Progenitor cell of endocrine pancreas (in vitro differentiated cells): ENCODE data around the gene CDS2. TPM values are rescaled to one million over a fixed set of nuclear protein-coding genes. Genes with fewer than 3 reads are reported as not detected.

Source experiments
- DNase-seq: peaks from one replicate; pipeline ENCODE4 v3.0.0; 2021; ENCODE audit warnings: low spot score; ENCODE audit not compliant: unreplicated experiment
- H3K27ac Mint-ChIP-seq: 2 replicates; pipeline ENCODE4 v1.8.0; 2021; ENCODE audit warnings: mild to moderate bottlenecking, moderate library complexity, mixed read lengths
- H3K27me3 Mint-ChIP-seq: 2 replicates; pipeline ENCODE4 v1.8.0; 2021; ENCODE audit warnings: mixed read lengths
- H3K36me3 Mint-ChIP-seq: 2 replicates; pipeline ENCODE4 v1.8.0; 2022; ENCODE audit warnings: mixed read lengths; ENCODE audit not compliant: insufficient read depth
- H3K4me1 Mint-ChIP-seq: 2 replicates; pipeline ENCODE4 v1.8.0; 2021; ENCODE audit warnings: low read depth, mixed read lengths
- H3K4me3 Mint-ChIP-seq: 2 replicates; pipeline ENCODE4 v1.8.0; 2021; ENCODE audit warnings: low read depth, mild to moderate bottlenecking, moderate library complexity, mixed read lengths
- H3K9me3 Mint-ChIP-seq: 2 replicates; pipeline ENCODE4 v1.8.0; 2021; ENCODE audit warnings: low read depth, mixed read lengths
- CTCF ChIP-seq: fragments of 200-600 bp; sonication (generic); IDR thresholded peaks from one replicate; pipeline ENCODE4 v1.5.0; 2021; ENCODE audit warnings: antibody characterized with exemption, mild to moderate bottlenecking; ENCODE audit not compliant: unreplicated experiment
- total RNA-seq: library from RNA; stranded (reverse); gene quantifications from 2 replicates; pipeline ENCODE4 v1.2.1, GENCODE V29; 2021

The CDS2 gene
- total RNA-seq, 1 donor from 2014 or later: 57.5 TPM

- H3K4me3 Mint-ChIP-seq: peak overlapping the region; percentile 88
- no peak for DNase-seq
- peaks cover 22% of the 10 kb centered on the region for H3K4me1 Mint-ChIP-seq
- H3K36me3 Mint-ChIP-seq: peaks cover 22% of the 10 kb centered on the region
- TF ChIP-seq CTCF: no peak
- peak overlapping the region; percentile 95 for H3K27ac Mint-ChIP-seq
- H3K27me3 Mint-ChIP-seq: no peaks in the 10 kb centered on the region
- no peaks in the 10 kb centered on the region for H3K9me3 Mint-ChIP-seq
Observed at GRCh38 chr20:5119143-5119434, 7.7 kb upstream of the CDS2 start.

- Mint-ChIP-seq H3K36me3 (peaks cover 19% of the 10 kb centered on the region), H3K27me3 (no peaks in the 10 kb centered on the region), H3K4me1 (peaks cover 20% of the 10 kb centered on the region), H3K9me3 (no peaks in the 10 kb centered on the region), H3K4me3 (peak within 1 kb of the TSS; percentile 88), H3K27ac (peak within 1 kb of the TSS; percentile 95)
- TF ChIP-seq CTCF: no peak
- DNase-seq: peak; percentile 89
Observed at GRCh38 chr20:5119435-5120184, 7.2 kb upstream of the CDS2 start, which contains the start of gene PCNA. Gene PCNA (minus strand): TSS chr20:5119958. CDS start chr20:5119798, 160 bp downstream.

GRCh38 chr20:5120185-5120476 is 6.7 kb upstream of the CDS2 start:
- Mint-ChIP-seq H3K4me3 (peak overlapping the region; percentile 88), H3K9me3 (no peaks in the 10 kb centered on the region), H3K4me1 (peaks cover 20% of the 10 kb centered on the region), H3K27me3 (no peaks in the 10 kb centered on the region), H3K27ac (peak overlapping the region; percentile 93), H3K36me3 (peaks cover 15% of the 10 kb centered on the region)
- DNase-seq: no peak
- TF ChIP-seq CTCF: no peak

- Mint-ChIP-seq H3K9me3 (no peaks in the 10 kb centered on the region), H3K4me1 (peaks cover 21% of the 10 kb centered on the region), H3K36me3 (peaks cover 2% of the 10 kb centered on the region), H3K27ac (no peak overlapping the region), H3K27me3 (no peaks in the 10 kb centered on the region), H3K4me3 (no peak overlapping the region)
- DNase-seq: no peak
- no peak for TF ChIP-seq CTCF
Observed at GRCh38 chr20:5122873-5123260, 3.9 kb upstream of the CDS2 start.

- Mint-ChIP-seq H3K27ac (peak overlapping the region; percentile 98), H3K4me3 (peak overlapping the region; percentile 96), H3K27me3 (no peaks in the 10 kb centered on the region), H3K4me1 (peaks cover 13% of the 10 kb centered on the region), H3K36me3 (no peaks in the 10 kb centered on the region), H3K9me3 (no peaks in the 10 kb centered on the region)
- no peak for TF ChIP-seq CTCF
- no peak for DNase-seq
Observed at GRCh38 chr20:5127204-5127858, 523 bp downstream of the CDS2 start.
